Erythroblast (primary cell): Measurements from ENCODE around the gene CDC42BPA.

Source experiments
- GATA1 ChIP-seq: IDR thresholded peaks from 2 replicates; pipeline ENCODE4 v1.6.1; 2011; ENCODE audit warnings: low read depth, mild to moderate bottlenecking, control low read depth, low read length, moderate library complexity
- POLR2A ChIP-seq: IDR thresholded peaks from 2 replicates; pipeline ENCODE4 v1.6.1; 2011; ENCODE audit warnings: mild to moderate bottlenecking, low read length

DNA sequence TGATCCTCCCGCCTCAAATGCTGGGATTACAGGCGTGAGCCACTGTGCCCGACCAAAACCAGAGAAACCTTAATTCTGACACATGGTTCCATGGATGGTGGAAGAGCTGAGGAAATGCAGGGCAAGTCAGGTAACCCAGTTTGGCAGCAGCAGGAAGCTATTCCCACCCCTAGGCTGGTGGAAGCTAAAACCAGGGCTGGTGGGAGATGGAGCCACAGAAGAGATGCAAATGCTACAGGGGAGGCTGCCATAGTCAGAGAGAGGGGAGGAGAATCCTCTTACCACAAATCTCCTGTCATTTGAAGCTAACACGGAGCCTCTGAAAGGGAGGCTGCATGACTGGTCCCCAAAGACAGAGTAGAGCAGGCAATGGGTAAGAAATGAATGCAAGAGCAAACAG, 4.1 kb upstream of the CDC42BPA start:
- TF ChIP-seq POLR2A: no peak
- no peak for TF ChIP-seq GATA1
